ENCODE data around the gene SLC26A6. TPM values are rescaled to one million over a fixed set of nuclear protein-coding genes. Genes with fewer than 3 reads are reported as not detected.

SLC26A6 gene
- total RNA-seq, 1 donor from 2014 or later = 28.1 TPM

DNA sequence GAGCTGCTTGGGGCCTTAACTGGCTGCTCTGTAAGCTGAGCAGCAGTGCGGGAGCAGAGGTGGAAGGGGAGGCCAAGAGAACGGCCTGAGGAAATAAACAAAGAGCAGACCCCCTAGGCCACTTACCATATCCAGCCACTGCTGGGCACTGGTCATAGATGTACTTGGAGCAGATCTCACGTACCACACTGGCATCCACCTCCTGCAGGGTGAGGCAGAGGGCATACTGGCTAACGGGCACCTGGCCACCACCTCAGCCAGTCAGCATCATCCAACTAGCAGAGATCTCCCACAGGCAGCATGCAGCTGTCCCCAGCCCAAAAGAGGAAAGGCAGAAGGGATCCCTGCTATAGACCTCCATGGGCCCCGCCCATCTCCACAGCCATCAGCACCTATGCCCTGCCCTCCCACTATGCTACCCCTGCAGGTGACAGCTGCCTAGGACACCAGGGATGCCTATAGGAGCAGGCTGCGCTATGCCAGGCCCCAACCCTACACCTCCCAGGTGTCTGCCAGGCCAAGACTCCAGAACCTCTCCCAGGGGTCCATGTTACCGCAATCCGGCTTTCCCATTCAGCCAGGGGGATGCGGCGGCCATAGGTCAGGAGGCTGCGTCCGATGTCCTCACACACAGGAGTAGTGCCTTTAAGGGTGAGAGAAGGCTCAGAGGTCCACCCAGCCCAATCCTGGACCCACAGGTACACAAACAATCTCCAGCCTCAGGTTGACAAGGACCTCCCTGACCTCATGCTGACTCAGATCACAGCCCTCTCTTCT lies 35.6 kb downstream of the SLC26A6 start:
- no peak for DNase-seq (ENCODE audit: low spot score in 2 of 2)
- Histone ChIP-seq H3K27ac (peak overlapping the region; percentile 94 to 95), H3K4me1 (peaks cover 24 to 46% of the 10 kb centered on the region in 2 donors), H3K27me3 (no peaks in the 10 kb centered on the region), H3K9me3 (no peaks in the 10 kb centered on the region), H3K36me3 (peaks cover 57 to 66% of the 10 kb centered on the region in 2 donors), H3K4me3 (peak overlapping the region in 1 of 2 donors; percentile 34)
- intact Hi-C loops (cut with DNase I) = loop anchor here (5.0 kb wide), 1 partner anchor 38 kb away; the partner anchor contains the start of gene SLC26A6
- TF ChIP-seq, protein P1, sequence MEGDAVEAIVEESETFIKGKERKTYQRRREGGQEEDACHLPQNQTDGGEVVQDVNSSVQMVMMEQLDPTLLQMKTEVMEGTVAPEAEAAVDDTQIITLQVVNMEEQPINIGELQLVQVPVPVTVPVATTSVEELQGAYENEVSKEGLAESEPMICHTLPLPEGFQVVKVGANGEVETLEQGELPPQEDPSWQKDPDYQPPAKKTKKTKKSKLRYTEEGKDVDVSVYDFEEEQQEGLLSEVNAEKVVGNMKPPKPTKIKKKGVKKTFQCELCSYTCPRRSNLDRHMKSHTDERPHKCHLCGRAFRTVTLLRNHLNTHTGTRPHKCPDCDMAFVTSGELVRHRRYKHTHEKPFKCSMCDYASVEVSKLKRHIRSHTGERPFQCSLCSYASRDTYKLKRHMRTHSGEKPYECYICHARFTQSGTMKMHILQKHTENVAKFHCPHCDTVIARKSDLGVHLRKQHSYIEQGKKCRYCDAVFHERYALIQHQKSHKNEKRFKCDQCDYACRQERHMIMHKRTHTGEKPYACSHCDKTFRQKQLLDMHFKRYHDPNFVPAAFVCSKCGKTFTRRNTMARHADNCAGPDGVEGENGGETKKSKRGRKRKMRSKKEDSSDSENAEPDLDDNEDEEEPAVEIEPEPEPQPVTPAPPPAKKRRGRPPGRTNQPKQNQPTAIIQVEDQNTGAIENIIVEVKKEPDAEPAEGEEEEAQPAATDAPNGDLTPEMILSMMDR (IDR thresholded peaks at IDR 0.05) = no peak

DNA sequence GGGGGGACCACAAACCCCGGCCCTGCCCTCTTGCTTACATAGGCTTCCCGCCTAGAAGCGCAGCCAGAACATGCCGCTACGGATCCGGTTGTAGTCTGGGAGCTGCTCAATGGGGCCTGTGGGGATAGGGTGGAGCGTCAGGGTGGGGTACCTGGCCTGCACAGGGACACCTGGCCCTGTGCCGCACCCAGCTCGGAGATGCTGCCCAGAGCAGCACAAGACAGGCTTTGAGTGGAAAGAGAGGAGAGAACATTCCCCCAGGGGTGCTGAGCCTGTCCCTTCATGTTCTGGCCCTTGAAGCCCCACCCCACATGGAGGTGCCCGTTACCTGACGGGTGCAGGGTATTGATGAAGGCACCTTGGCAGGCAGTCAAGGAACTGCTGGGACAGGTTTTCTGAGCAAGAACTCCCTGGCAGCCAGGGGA lies 36.2 kb downstream of the SLC26A6 start:
- Histone ChIP-seq H3K27me3 (no peaks in the 10 kb centered on the region), H3K4me3 (peak overlapping the region in 1 of 2 donors; percentile 34), H3K4me1 (peaks cover 24 to 50% of the 10 kb centered on the region in 2 donors), H3K36me3 (peaks cover 51 to 60% of the 10 kb centered on the region in 2 donors), H3K9me3 (no peaks in the 10 kb centered on the region), H3K27ac (peak overlapping the region; percentile 94 to 95)
- TF ChIP-seq, protein P1 (IDR thresholded peaks at IDR 0.05) = no peak
- no peak for DNase-seq (ENCODE audit: low spot score in 2 of 2)
- intact Hi-C loops (cut with DNase I) = loop anchor here (5.0 kb wide), 1 partner anchor 38 kb away; the partner anchor contains the start of gene SLC26A6

DNA sequence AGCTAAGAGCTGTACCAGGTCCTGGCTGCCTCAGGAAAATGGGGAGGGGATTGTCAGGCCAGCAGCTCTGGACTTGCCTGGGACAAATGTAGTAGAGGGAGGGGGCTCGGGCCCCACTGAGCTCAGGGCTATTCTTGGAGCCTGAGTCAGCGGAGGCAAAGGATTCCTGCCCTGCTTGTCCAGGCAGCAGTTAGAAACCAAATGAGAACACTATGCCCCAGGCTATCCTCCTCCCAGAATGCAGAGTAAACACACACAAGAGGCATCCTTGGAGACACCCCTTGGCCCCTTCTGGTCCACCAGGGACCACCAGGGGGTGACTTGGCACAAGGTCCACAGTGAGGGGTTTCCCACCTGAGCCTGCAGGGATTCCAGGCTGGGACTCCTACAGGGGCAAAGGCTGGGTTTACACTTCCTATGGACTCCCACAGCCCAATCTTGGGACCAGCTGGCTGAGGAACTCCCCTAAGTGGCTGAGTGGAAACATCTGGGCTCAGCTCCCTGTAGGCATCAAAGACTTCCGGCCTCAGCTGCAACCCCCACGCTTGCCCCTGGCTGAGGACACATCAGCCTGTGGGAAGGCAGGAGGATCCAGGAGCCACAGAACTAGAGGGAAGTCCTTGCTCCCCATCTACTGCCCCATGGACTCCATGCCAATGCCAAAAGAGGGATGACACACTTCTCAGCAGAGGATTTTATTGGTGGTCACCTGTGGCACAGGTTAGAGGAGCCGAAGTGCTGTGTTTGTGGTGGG lies 36.8 kb downstream of the SLC26A6 start:
- H3K9me3 ChIP-seq = no peaks in the 10 kb centered on the region
- intact Hi-C loops (cut with DNase I) = loop anchor here (5.0 kb wide), 1 partner anchor 39 kb away; the partner anchor contains the start of gene SLC26A6
- H3K36me3 ChIP-seq = peaks cover 45 to 54% of the 10 kb centered on the region in 2 donors
- TF ChIP-seq, protein P1 (IDR thresholded peaks at IDR 0.05) = no peak
- no peaks in the 10 kb centered on the region for H3K27me3 ChIP-seq
- peak overlapping the region in 1 of 2 donors; percentile 34 for H3K4me3 ChIP-seq
- peak; percentile 69 to 92 for DNase-seq (ENCODE audit: low spot score in 2 of 2)
- peaks cover 24 to 50% of the 10 kb centered on the region in 2 donors for H3K4me1 ChIP-seq
- H3K27ac ChIP-seq = peak overlapping the region; percentile 94 to 95

DNA sequence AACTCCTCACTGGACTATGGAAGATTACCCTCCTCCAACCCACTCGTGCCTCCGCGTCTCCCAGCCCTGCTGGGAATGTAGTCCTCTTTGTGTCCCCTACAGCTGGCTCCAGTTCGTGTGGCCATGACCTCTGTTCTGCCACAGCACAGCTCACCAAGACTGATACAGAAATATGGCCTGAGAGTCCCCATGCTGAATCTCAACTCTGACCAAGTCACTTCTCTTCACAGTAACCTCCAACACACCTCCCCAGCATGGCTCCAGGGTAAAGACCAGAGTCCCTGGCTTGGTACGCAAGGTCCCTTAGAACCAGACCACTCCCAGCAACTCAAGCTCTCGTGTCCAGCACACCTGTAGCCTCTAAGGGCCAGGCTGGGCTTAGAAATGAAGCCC lies 37.9 kb downstream of the SLC26A6 start:
- DNase-seq (ENCODE audit: low spot score in 2 of 2) = no peak
- TF ChIP-seq, protein P1 (IDR thresholded peaks at IDR 0.05) = no peak
- peaks cover 34 to 43% of the 10 kb centered on the region in 2 donors for H3K36me3 ChIP-seq
- peaks cover 24 to 50% of the 10 kb centered on the region in 2 donors for H3K4me1 ChIP-seq
- no peaks in the 10 kb centered on the region for H3K9me3 ChIP-seq
- H3K27ac ChIP-seq = peak overlapping the region; percentile 94 to 95
- intact Hi-C loops (cut with DNase I) = loop anchor here (5.0 kb wide), 1 partner anchor 40 kb away; the partner anchor contains the start of gene SLC26A6
- H3K4me3 ChIP-seq = no peak overlapping the region
- no peaks in the 10 kb centered on the region for H3K27me3 ChIP-seq

DNA sequence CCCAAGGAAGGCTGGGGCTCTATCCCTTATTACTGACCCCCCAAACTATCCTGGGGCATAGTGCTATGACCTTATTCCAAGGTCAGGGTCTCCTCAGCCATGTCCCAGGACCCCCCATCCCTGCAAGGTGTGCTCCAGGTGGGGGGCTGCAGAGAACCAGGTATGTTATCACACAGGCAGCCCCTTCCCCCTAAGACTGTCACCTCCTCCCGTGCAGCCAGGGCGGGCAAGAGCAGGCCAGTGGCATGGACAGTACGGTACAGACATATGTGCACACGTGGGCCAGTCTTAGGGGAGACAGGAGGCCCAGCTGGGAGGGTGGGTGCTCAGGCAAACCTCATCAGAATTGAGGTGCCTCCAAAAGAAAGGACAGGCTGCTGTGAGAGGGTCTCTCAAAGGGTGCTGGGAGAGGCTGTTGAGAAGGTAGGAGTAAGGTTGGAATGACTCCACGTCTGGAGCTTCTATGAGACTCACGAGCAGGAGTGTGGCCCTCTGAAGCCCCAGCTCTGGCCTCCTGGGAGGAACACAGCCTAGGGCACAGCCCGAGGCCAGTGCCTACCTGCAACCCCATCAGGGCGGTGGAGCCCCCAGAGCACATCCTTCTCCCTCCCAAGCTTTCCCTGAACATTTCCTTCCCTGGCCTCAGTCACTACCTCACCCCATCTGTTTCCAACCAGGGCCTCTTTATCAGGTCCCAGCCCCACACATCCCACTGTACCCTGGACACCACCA lies 38.4 kb downstream of the SLC26A6 start:
- DNase-seq (ENCODE audit: low spot score in 2 of 2) = no peak
- H3K4me3 ChIP-seq = no peak overlapping the region
- H3K36me3 ChIP-seq = peaks cover 28 to 37% of the 10 kb centered on the region in 2 donors
- TF ChIP-seq, protein P1 (IDR thresholded peaks at IDR 0.05) = no peak
- peaks cover 24 to 50% of the 10 kb centered on the region in 2 donors for H3K4me1 ChIP-seq
- no peaks in the 10 kb centered on the region for H3K27me3 ChIP-seq
- intact Hi-C loops (cut with DNase I) = loop anchor here (5.0 kb wide), 1 partner anchor 40 kb away; the partner anchor contains the start of gene SLC26A6
- peak overlapping the region; percentile 94 to 95 for H3K27ac ChIP-seq
- H3K9me3 ChIP-seq = no peaks in the 10 kb centered on the region
